Calu3 (cell line): ENCODE data around the gene CCDC197. TPM values are rescaled to one million over a fixed set of nuclear protein-coding genes. Genes with fewer than 3 reads are reported as not detected.
A peak's percentile ranks its signal among the peaks of the same experiment; 100 is the strongest.

ENCODE experiments used
- BruUV-seq: library from RNA; stranded (reverse); fragments of 400-500 nt; replicated peaks from 2 replicates; lab custom pipeline; 2021; lab: Mats Ljungman, UMichigan
- CTCF ChIA-PET: fragments of 300-600 bp; sonication (Branson Sonifier 250); formaldehyde crosslinking; loops from one replicate; lab custom pipeline; 2022; ENCODE audit warnings: antibody characterized with exemption; lab: Charles Lee
- DNase-seq: peaks from one replicate; pipeline ENCODE4 v3.0.0; 2022
- H3K27ac Mint-ChIP-seq: one replicate; pipeline ENCODE4 v1.8.0; 2022; ENCODE audit warnings: mixed read lengths; ENCODE audit not compliant: unreplicated experiment
- H3K27me3 Mint-ChIP-seq: one replicate; pipeline ENCODE4 v1.8.0; 2022; ENCODE audit warnings: mixed read lengths; ENCODE audit not compliant: unreplicated experiment
- H3K36me3 Mint-ChIP-seq: one replicate; pipeline ENCODE4 v1.8.0; 2022; ENCODE audit warnings: mild to moderate bottlenecking, moderate library complexity, mixed read lengths; ENCODE audit not compliant: insufficient read depth, unreplicated experiment
- H3K4me1 Mint-ChIP-seq: one replicate; pipeline ENCODE4 v1.8.0; 2022; ENCODE audit warnings: mild to moderate bottlenecking, low read depth, mixed read lengths; ENCODE audit not compliant: unreplicated experiment
- H3K4me3 Mint-ChIP-seq: one replicate; pipeline ENCODE4 v1.8.0; 2022; ENCODE audit warnings: mild to moderate bottlenecking, low read depth, moderate library complexity, mixed read lengths; ENCODE audit not compliant: unreplicated experiment
- H3K9me3 Mint-ChIP-seq: one replicate; pipeline ENCODE4 v1.8.0; 2022; ENCODE audit warnings: low read depth, mixed read lengths; ENCODE audit not compliant: unreplicated experiment
- intact Hi-C: fragments of 100-400 bp; cut with micrococcal nuclease; formaldehyde crosslinking; loops from one replicate; pipeline ENCODE4 v1.10.0; 2022; ENCODE audit not compliant: unreplicated experiment
- total RNA-seq: library from RNA; stranded (reverse); gene quantifications from 2 replicates; pipeline ENCODE4 v1.2.3, GENCODE V29; 2022
- TF ChIP-seq, protein P1 (sequence below): fragments of 200-600 bp; IDR thresholded peaks from one replicate; pipeline ENCODE4 v1.8.0; 2022; ENCODE audit warnings: antibody characterized with exemption; ENCODE audit not compliant: unreplicated experiment

CCDC197 gene
- total RNA-seq, 1 experiment from 2014 or later: not detected

DNA sequence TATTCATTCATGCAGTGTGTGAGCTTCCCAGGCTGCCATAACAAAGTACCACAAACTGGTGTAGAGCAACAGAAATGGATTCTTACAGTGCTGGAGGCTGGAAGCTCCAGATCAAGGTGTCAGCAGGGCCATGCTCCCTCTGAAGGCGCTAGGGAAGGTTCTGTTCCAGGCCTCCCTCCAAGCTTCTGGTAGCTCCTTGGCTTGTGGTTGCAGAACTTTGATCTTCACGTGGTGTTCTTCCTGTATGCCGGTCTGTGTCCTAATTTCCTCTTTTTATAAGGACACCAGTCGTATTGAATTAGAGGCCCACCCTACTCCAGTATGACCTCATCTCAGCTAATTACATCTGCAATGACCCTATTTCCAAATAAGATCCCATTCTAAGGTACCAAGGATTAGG is 32.2 kb downstream of the CCDC197 start:
- intact Hi-C loops: no loop called here
- TF ChIP-seq, protein P1, sequence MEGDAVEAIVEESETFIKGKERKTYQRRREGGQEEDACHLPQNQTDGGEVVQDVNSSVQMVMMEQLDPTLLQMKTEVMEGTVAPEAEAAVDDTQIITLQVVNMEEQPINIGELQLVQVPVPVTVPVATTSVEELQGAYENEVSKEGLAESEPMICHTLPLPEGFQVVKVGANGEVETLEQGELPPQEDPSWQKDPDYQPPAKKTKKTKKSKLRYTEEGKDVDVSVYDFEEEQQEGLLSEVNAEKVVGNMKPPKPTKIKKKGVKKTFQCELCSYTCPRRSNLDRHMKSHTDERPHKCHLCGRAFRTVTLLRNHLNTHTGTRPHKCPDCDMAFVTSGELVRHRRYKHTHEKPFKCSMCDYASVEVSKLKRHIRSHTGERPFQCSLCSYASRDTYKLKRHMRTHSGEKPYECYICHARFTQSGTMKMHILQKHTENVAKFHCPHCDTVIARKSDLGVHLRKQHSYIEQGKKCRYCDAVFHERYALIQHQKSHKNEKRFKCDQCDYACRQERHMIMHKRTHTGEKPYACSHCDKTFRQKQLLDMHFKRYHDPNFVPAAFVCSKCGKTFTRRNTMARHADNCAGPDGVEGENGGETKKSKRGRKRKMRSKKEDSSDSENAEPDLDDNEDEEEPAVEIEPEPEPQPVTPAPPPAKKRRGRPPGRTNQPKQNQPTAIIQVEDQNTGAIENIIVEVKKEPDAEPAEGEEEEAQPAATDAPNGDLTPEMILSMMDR: no peak
- H3K36me3 Mint-ChIP-seq: peaks cover 51% of the 10 kb centered on the region
- BruUV-seq: no TSS peak
- peak overlapping the region; percentile 8 for H3K4me3 Mint-ChIP-seq
- no peaks in the 10 kb centered on the region for H3K9me3 Mint-ChIP-seq
- peak overlapping the region; percentile 88 for H3K27ac Mint-ChIP-seq
- peaks cover 40% of the 10 kb centered on the region for H3K4me1 Mint-ChIP-seq
- no peaks in the 10 kb centered on the region for H3K27me3 Mint-ChIP-seq
- no peak for DNase-seq
- CTCF ChIA-PET: interaction anchor here (1.0 to 2.0 kb wide), 6 partner anchors 10 to 107 kb away, joined by 3 to 5 read pairs (median 4); partner anchors contain the start of gene IFI27

DNA sequence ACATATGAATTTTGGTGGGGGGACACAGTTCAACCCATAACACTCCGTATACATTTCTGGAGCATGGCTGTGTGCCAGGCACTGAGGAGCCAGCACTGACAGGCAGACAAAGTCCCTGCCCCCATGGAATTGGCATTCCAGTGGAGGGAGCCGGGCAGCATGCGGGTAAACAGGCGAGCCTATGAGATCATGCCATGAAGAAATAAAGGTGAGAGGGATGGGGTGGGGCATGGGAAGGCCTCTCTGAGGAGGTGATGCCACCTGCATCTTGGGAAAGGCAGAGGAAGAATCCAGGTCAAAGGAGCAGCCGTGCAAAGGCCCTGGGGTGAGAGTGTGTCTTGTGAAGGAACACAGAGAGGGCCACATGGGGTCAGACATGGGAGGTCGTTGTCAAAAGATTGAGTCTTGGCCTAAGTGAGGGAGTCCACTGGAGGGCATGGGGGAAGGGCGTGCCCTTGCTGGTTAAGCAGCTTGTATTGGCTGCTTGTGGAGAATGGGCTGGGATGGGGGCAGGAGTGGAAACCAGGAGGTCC is 32.6 kb downstream of the CCDC197 start:
- Mint-ChIP-seq H3K27ac (peak overlapping the region; percentile 57), H3K27me3 (no peaks in the 10 kb centered on the region), H3K36me3 (peaks cover 51% of the 10 kb centered on the region), H3K4me1 (peaks cover 40% of the 10 kb centered on the region), H3K4me3 (peak overlapping the region; percentile 8), H3K9me3 (no peaks in the 10 kb centered on the region)
- TF ChIP-seq, protein P1: no peak
- BruUV-seq: no TSS peak
- intact Hi-C loops: no loop called here
- CTCF ChIA-PET: interaction anchor here (1.4 kb wide), 1 partner anchor 49 kb away, joined by 3 read pairs; no protein-coding TSS in a partner anchor
- peak; percentile 40 for DNase-seq

DNA sequence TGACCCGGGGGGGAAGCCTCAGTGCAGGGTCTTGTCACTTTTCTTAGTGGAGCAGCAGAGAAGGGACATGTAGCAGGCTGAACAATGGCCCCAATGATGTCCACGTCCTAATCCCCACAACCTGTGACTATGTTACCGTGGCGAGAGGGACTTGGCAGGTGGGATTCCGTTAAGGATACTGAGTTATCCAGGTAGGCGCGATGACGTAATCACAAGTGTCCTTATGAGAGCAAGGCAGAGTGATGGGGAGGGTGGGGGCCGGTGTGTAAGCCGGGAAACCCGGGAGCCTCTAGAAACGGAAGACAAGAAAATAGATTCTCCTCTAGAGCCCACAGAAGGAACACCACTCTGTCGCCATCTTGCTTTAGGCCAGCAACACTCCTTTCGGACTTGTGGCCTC is 33.5 kb downstream of the CCDC197 start:
- Mint-ChIP-seq H3K36me3 (peaks cover 51% of the 10 kb centered on the region), H3K9me3 (no peaks in the 10 kb centered on the region), H3K4me1 (peaks cover 40% of the 10 kb centered on the region), H3K27ac (peak overlapping the region; percentile 57), H3K27me3 (no peaks in the 10 kb centered on the region), H3K4me3 (no peak overlapping the region)
- DNase-seq: no peak
- CTCF ChIA-PET: no interaction called here
- TF ChIP-seq, protein P1: no peak
- no TSS peak for BruUV-seq
- intact Hi-C loops: no loop called here

DNA sequence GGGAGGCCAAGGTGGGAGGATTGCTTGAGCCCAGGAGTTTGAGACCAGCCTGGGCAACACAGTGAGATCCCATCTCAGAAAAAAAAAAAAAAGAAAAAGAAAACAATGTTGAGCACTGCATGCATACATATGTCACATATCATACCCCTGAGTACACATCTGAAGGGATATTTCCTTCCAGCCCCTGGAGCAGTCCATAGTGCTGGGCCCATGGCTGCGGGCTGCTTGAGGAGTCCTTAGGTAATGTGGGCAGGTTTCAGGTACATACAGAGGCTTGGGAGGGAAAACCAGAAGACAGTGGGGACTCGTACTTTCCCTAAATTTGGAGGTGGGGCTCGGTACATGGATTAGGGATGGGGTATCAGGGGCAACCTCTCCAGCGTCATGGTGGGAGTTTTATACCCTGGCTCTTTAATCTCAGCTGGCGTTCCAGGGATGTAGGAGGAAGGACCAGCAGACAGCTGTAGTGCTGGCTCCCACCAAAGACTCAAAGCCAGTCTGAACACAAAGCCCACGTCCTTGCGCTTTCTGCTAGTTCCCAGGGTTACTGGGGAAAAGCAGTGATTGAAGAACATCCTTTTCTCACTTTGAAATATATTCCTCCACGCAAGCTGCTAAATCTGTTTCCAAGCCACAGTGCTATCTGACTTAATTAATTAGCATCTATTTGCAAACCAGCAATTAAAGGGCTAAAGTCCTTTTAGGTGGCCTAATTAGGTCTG is 34.2 kb downstream of the CCDC197 start:
- Mint-ChIP-seq H3K36me3 (peaks cover 44% of the 10 kb centered on the region), H3K27me3 (no peaks in the 10 kb centered on the region), H3K4me1 (peaks cover 34% of the 10 kb centered on the region), H3K9me3 (no peaks in the 10 kb centered on the region), H3K4me3 (no peak overlapping the region), H3K27ac (no peak overlapping the region)
- intact Hi-C loops: no loop called here
- TF ChIP-seq, protein P1: no peak
- no peak for DNase-seq
- BruUV-seq: no TSS peak
- CTCF ChIA-PET: no interaction called here
